Esophagus squamous epithelium (tissue), 5 donors: Measurements from ENCODE around the gene PSMD10. TPM values are rescaled to one million over a fixed set of nuclear protein-coding genes. Genes with fewer than 3 reads are reported as not detected.

Experiments used
- DNase-seq: peaks from one replicate; lab custom pipeline; 2025; lab: John Stamatoyannopoulos, UW
- H3K27ac ChIP-seq, 4 donors: fragments of 200-600 bp; sonication (generic); one replicate each; pipeline ENCODE4 v1.5.1; 2016 to 2019; ENCODE audit warnings: mild to moderate bottlenecking in 1 of 4
- H3K27me3 ChIP-seq, 4 donors: fragments of 200-600 bp; sonication (generic); 1 replicate in 3 of 4; 2 replicates in 1 of 4; pipeline versions ENCODE4 v1.5.1 to v1.6.0; 2017 to 2021; ENCODE audit warnings: antibody characterized with exemption in 1 of 4
- H3K36me3 ChIP-seq, 3 donors: fragments of 200-600 bp; sonication (generic); one replicate each; pipeline ENCODE4 v1.5.1; 2016 to 2019
- H3K4me1 ChIP-seq, 3 donors: fragments of 200-600 bp; sonication (generic); one replicate each; pipeline ENCODE4 v1.5.1; 2017 to 2019
- H3K4me3 ChIP-seq, 4 donors: fragments of 200-600 bp; sonication (generic); 1 replicate in 3 of 4; 2 replicates in 1 of 4; pipeline ENCODE4 v1.5.1; 2016 to 2019; ENCODE audit warnings: mild to moderate bottlenecking in 2 of 4, moderate library complexity in 1 of 4
- H3K9me3 ChIP-seq, 3 donors: fragments of 200-600 bp; sonication (generic); one replicate each; pipeline ENCODE4 v1.5.1; 2016 to 2019
- CTCF ChIP-seq, 6 experiments: fragments of 450-650 bp in 4 of 6; fragments of 200-600 bp in 2 of 6; sonication (generic) in 2 of 6; IDR thresholded peaks; one replicate each; pipeline ENCODE4 v1.5.1; 2016 to 2019; ENCODE audit warnings: antibody characterized with exemption in 6 of 6, mild to moderate bottlenecking in 4 of 6, moderate library complexity in 4 of 6
- POLR2A ChIP-seq, 4 donors: fragments of 450-650 bp; IDR thresholded peaks; one replicate each; pipeline ENCODE4 v1.6.1; 2017; ENCODE audit warnings: antibody characterized with exemption in 4 of 4, mild to moderate bottlenecking in 4 of 4, moderate library complexity in 3 of 4
- WGBS, 2 donors: methylation state at CpG; one replicate each; pipeline ENCODE4 v1.1.5; 2018; 5-methylcytosine and 5-hydroxymethylcytosine counted together
- intact Hi-C: fragments of 100-400 bp; cut with DNase I; formaldehyde crosslinking; loops from one replicate; pipeline ENCODE4 v1.15.0; 2022
- total RNA-seq, 4 donors: library from RNA; depleted of rRNA; stranded (reverse); fragments of >200 nt; gene quantifications; one replicate each; pipeline ENCODE4 v1.1.0, GENCODE V29; 2016
- donor health status: DM: yes; HTN: yes; CAD: no.

The PSMD10 gene
- total RNA-seq, 4 donors from 2014 or later = 37.1 to 50.4 (median 41.9) TPM

- no peaks in the 10 kb centered on the region for H3K9me3 ChIP-seq
- TF ChIP-seq CTCF (IDR thresholded peaks at IDR 0.05) = no peak
- TF ChIP-seq POLR2A (IDR thresholded peaks at IDR 0.05) = no peak
- no peak for DNase-seq
- peaks cover 0 to 11% (median 0%) of the 10 kb centered on the region in 3 donors for H3K4me1 ChIP-seq
- H3K36me3 ChIP-seq = no peaks in the 10 kb centered on the region
- intact Hi-C loops = no loop called here
- H3K27me3 ChIP-seq = peaks cover 0 to 6% (median 0%) of the 10 kb centered on the region in 4 donors
- no peak overlapping the region for H3K4me3 ChIP-seq
- no peak overlapping the region for H3K27ac ChIP-seq
- 25 to 27% methylated on average over 1 of the region's 1 CpG for WGBS, 2 donors
Measured at GRCh38 chrX:108068121-108068520, 23.2 kb downstream of the PSMD10 start.

GRCh38 chrX:108064613-108065012 is 26.7 kb downstream of the PSMD10 start:
- Histone ChIP-seq H3K4me3 (no peak overlapping the region), H3K4me1 (no peaks in the 10 kb centered on the region), H3K36me3 (no peaks in the 10 kb centered on the region), H3K9me3 (no peaks in the 10 kb centered on the region), H3K27me3 (peaks cover 0 to 6% (median 0%) of the 10 kb centered on the region in 4 donors), H3K27ac (no peak overlapping the region)
- TF ChIP-seq POLR2A (IDR thresholded peaks at IDR 0.05) (no peak), CTCF (IDR thresholded peaks at IDR 0.05) (no peak)
- DNase-seq = no peak
- intact Hi-C loops = no loop called here
- WGBS, 2 donors = 63% methylated on average over 2 of the region's 2 CpGs; no CpG with 5 or more reads in 1 of the 2 donors

GRCh38 chrX:108064001-108064400 is 27.3 kb downstream of the PSMD10 start:
- WGBS, 2 donors = 44% methylated on average over 1 of the region's 1 CpG; no CpG with 5 or more reads in 1 of the 2 donors
- intact Hi-C loops = no loop called here

GRCh38 chrX:108059801-108060200 is 31.5 kb downstream of the PSMD10 start:
- Histone ChIP-seq H3K4me1 (no peaks in the 10 kb centered on the region), H3K27ac (no peak overlapping the region), H3K9me3 (no peaks in the 10 kb centered on the region), H3K27me3 (peaks cover 0 to 6% (median 0%) of the 10 kb centered on the region in 4 donors), H3K4me3 (no peak overlapping the region), H3K36me3 (no peaks in the 10 kb centered on the region)
- no peak for TF ChIP-seq CTCF (IDR thresholded peaks at IDR 0.05)
- TF ChIP-seq POLR2A (IDR thresholded peaks at IDR 0.05) = no peak
- intact Hi-C loops = no loop called here
- DNase-seq = no peak
- 67 to 86% methylated on average over 1 of the region's 1 CpG for WGBS, 2 donors

More at GRCh38 chrX:108064001-108064400, 27.3 kb downstream of the PSMD10 start:
- Histone ChIP-seq H3K9me3 (no peaks in the 10 kb centered on the region), H3K4me1 (no peaks in the 10 kb centered on the region), H3K36me3 (no peaks in the 10 kb centered on the region), H3K27me3 (peaks cover 0 to 6% (median 0%) of the 10 kb centered on the region in 4 donors), H3K4me3 (no peak overlapping the region), H3K27ac (no peak overlapping the region)
- DNase-seq = no peak
- TF ChIP-seq POLR2A (IDR thresholded peaks at IDR 0.05) (no peak), CTCF (IDR thresholded peaks at IDR 0.05) (no peak)

GRCh38 chrX:108055546-108055945 is 35.8 kb downstream of the PSMD10 start:
- Histone ChIP-seq H3K4me3 (no peak overlapping the region), H3K4me1 (no peaks in the 10 kb centered on the region), H3K27me3 (no peaks in the 10 kb centered on the region), H3K36me3 (no peaks in the 10 kb centered on the region), H3K9me3 (no peaks in the 10 kb centered on the region), H3K27ac (no peak overlapping the region)
- DNase-seq = no peak
- TF ChIP-seq POLR2A (IDR thresholded peaks at IDR 0.05) (no peak), CTCF (IDR thresholded peaks at IDR 0.05) (no peak)
- intact Hi-C loops = no loop called here
